Head of caudate nucleus (tissue), 42 donors: ENCODE results near the gene NUCB1.
"Not testable (repeated sequence)": the region's sequence is repeated elsewhere in the genome, so short reads cannot be mapped to it uniquely, and the experiment has no call there.

Source experiments
- DNase-seq, 42 donors: peaks; one replicate each; pipeline versions ENCODE4 v3.0.0 to v3.0.0-alpha.2; 2020 to 2021; ENCODE audit warnings: mixed read lengths in 7 of 42
- intact Hi-C: fragments of 100-400 bp; cut with DNase I; formaldehyde crosslinking; loops from one replicate; pipeline ENCODE4 v1.15.0; 2022

Gene NUCB1

GRCh38 chr19:48897181-48897580 is 2.9 kb upstream of the NUCB1 start:
- DNase-seq: no peak
- intact Hi-C loops: no loop called here

DNA sequence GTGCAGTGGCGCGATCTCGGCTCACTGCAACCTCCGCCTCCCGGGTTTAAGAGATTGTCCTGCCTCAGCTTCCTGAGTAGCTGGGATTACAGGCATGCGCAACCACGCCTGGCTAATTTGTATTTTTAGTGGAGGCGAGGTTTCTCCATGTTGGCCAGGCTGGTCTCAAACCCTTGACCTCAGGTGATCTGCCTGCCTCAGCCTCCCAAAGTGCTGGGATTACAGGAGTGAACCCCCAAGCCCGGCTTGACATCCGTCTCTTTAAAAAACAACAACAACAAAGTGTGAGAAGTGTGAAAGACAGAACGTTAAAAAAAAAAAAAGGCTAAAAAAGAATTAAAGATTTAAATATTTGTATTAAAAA is 744 bp upstream of the NUCB1 start:
- intact Hi-C loops: not testable (repeated sequence)

DNA sequence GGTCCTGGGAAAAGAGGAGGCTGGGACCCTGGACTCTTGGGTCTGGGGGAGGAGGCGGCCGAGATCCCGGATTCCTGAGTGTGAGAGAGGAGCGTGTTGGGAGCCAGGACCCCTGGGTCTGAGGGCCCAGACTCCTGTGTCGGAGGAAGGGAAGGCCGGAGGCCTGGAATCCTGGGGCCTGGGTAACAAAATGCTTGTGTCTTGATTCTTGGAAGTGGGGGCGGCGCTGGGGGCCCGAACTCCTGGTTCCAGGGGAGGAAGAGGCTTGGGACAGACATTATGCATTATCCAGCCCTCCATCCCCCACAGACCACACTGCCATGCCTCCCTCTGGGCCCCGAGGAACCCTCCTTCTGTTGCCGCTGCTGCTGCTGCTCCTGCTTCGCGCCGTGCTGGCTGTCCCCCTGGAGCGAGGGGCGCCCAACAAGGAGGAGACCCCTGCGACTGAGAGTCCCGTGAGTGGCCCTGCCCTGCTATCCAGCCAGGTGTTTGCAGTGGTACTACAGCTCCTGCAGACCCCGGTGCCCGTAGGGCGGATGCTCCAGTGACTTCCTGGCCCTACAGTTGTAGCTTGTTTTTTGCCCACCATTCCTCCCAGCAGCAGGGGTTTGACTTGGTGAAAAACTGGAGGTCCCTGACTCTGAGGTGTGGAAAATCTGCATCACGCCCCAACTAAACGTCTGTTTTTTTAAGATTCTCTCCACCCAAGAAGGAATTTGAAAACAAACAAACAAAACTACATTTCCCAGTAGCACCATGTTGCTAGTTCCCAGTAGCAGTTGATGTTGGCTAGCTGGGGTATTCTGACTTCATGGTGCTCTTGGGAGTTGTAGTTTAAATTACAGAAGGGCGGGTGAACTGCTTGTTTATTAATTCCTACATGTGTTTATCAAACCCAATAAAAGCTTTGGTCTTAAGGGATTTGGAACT is 630 bp downstream of the NUCB1 start:
- peak in 9 of 42 donors; percentile 6 to 40 (median 18) for DNase-seq
- intact Hi-C loops: no loop called here

More for the DNA sequence above, 744 bp upstream of the NUCB1 start:
- not testable (repeated sequence) for DNase-seq

DNA sequence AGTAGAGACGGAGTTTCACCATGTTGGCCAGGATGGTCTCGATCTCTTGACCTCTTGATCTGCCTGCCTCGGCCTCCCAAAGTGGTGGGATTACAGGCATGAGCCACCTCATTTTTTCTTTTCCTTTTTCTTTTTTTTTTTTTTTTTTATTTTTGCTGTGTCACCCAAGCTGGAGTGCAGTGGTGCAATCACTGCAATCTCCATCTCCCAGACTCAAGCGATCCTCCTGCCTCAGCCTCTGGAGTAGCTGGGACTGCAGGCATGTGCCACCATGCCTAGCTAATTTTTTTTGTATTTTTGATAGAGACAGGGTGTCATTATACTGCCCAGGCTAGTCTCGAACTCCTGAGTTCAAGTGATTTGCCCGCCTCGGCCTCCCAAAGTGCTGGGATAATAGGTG is 2.2 kb downstream of the NUCB1 start:
- DNase-seq, intact Hi-C loops: not testable (repeated sequence)

DNA sequence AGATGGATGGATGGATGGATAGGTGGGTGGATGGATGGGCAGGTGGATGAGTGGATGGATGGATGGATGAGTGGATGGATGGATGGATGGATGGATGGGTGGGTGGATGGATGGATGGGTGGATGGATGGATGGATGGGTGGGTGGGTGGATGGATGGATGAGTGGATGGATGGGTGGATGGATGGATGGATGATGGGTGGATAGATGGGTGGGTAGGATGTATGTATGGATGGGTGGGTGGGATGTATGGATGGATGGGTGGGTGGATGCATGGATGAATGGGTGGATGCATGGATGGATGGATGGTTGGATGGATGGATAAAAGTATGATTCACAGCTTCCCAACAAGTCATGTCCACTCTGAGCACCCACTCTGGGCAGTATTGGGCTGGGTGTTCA is 3.7 kb downstream of the NUCB1 start:
- DNase-seq, intact Hi-C loops: not testable (repeated sequence)

GRCh38 chr19:48905664-48906063 is 5.6 kb downstream of the NUCB1 start:
- DNase-seq: no peak

DNA sequence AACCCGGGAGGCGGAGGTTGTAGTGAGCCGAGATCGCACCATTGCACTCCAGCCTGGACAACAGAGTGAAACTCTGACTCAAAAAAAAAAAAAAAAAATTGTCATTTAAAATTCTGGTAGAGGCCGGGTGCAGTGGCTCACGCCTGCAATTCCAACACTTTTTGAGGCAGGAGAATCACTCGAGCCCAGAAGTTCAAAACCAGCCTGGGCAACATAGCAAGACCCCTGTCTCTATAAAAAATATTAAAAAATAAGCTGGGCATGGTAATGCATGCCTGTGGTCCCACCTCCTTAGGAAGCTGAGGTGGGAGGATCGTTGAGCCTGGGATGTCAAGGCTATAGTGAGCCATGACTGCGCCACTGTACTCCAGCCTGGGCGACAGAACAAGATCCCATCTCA is 6.2 kb downstream of the NUCB1 start:
- no peak for DNase-seq
- intact Hi-C loops: no loop called here

More at GRCh38 chr19:48905664-48906063, 5.6 kb downstream of the NUCB1 start:
- intact Hi-C loops: no loop called here

- intact Hi-C loops: no loop called here
- DNase-seq: no peak
Observed at GRCh38 chr19:48907671-48908070, 7.6 kb downstream of the NUCB1 start.

- DNase-seq, intact Hi-C loops: not testable (repeated sequence)
Observed at GRCh38 chr19:48909424-48910077, 9.4 kb downstream of the NUCB1 start.

- intact Hi-C loops: no loop called here
Observed at GRCh38 chr19:48910803-48911202, 10.7 kb downstream of the NUCB1 start.

GRCh38 chr19:48913114-48913889 is 13.2 kb downstream of the NUCB1 start:
- DNase-seq: no peak
- intact Hi-C loops: no loop called here

More at GRCh38 chr19:48910803-48911202, 10.7 kb downstream of the NUCB1 start:
- DNase-seq: no peak

- no peak for DNase-seq
- intact Hi-C loops: no loop called here
Observed at GRCh38 chr19:48914181-48914580, 14.1 kb downstream of the NUCB1 start.

GRCh38 chr19:48915757-48916156 is 15.6 kb downstream of the NUCB1 start:
- DNase-seq: no peak

DNA sequence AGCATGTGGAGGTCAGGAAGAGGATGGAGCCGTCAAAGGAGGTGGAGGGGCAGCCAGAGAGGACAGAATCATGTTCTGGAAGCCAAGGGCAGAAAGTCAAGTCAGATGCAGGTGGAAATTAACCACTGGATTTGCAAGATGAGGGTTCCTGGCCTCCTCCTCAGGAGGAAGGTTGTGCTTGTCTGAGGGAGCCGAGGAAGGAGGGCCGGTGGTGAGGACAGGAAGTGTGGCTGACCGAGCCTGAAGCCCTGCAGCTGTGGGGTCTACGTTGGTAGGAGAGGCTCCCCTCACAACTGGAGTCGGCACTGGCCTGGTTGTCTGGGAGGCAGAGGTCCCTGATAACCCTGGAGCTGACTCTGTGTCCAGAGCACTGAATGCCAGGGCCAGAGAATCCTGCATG is 18.0 kb downstream of the NUCB1 start:
- intact Hi-C loops: no loop called here
- no peak for DNase-seq

More at GRCh38 chr19:48915757-48916156, 15.6 kb downstream of the NUCB1 start:
- intact Hi-C loops: no loop called here

DNA sequence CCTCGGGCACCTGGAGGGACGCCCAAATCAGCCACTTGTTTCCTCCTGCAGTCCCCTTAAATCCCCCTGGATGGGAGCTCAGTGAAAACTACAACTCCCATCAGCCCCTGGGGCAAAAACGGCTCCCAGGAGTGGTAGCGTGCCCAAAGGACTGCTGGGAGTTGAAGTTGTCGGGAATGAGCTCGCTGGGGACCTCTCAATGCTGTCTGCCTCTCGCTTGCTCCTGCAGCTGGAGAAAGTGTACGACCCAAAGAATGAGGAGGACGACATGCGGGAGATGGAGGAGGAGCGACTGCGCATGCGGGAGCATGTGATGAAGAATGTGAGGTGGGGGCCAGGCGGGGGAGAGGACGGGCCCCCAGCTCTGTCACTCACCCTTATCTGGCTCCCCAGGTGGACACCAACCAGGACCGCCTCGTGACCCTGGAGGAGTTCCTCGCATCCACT is 18.7 kb downstream of the NUCB1 start:
- intact Hi-C loops: no loop called here
- peak in 11 of 42 donors; percentile 10 to 46 (median 32) for DNase-seq

- intact Hi-C loops: not testable (repeated sequence)
Observed at GRCh38 chr19:48919271-48919670, 19.2 kb downstream of the NUCB1 start.

GRCh38 chr19:48920949-48921348 is 20.8 kb downstream of the NUCB1 start:
- intact Hi-C loops: no loop called here
- DNase-seq: no peak

More at GRCh38 chr19:48919271-48919670, 19.2 kb downstream of the NUCB1 start:
- DNase-seq: not testable (repeated sequence)

DNA sequence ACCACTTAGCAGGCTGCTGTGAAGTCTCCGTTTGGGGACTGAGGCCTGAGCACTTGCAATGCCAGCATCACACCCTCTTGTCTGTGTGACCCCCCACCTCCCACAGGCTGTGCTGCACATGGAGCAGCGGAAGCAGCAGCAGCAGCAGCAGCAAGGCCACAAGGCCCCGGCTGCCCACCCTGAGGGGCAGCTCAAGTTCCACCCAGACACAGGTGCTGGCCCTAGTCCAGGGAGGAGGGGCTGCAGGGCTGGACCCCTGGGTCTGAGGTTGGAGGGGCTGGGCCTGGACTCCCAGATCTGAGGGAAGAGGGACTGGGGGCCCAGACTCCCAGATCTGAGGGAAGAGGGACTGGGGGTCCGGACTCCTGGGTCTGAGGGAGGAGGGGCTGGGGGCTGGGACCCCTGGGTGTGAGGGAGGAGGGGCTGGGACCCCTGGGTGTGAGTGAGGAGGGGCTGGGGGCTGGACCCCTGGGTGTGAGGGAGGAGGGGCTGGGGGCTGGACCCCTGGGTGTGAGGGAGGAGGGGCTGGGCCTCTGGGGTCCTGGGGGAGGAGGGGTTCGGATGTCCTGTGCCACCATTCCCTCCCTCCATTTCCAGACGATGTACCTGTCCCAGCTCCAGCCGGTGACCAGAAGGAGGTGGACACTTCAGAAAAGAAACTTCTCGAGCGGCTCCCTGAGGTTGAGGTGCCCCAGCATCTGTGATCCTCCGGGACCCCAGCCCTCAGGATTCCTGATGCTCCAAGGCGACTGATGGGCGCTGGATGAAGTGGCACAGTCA is 21.8 kb downstream of the NUCB1 start:
- intact Hi-C loops: no loop called here
- DNase-seq: no peak
